ENCODE data around the gene AKAP6.
"Not testable (repeated sequence)": the region's sequence is repeated elsewhere in the genome, so short reads cannot be mapped to it uniquely, and the experiment has no call there.

AKAP6 gene

GRCh38 chr14:32578181-32578580, 249.1 kb downstream of the AKAP6 start:
- no peak for TF ChIP-seq CTCF (IDR thresholded peaks at IDR 0.05)
- DNase-seq = no peak
- Mint-ChIP-seq H3K27me3 (ENCODE audit: low read depth, poor library complexity) (peaks cover 13% of the 10 kb centered on the region), H3K27ac (no peak overlapping the region), H3K4me1 (peaks cover 13% of the 10 kb centered on the region), H3K9me3 (peaks cover 10% of the 10 kb centered on the region), H3K36me3 (ENCODE audit: low read depth) (no peaks in the 10 kb centered on the region), H3K4me3 (no peak overlapping the region)

- not testable (repeated sequence) for H3K4me1 Mint-ChIP-seq; DNase-seq; H3K27me3 Mint-ChIP-seq (ENCODE audit: low read depth, poor library complexity); H3K4me3 Mint-ChIP-seq; H3K27ac Mint-ChIP-seq
- Mint-ChIP-seq H3K36me3 (ENCODE audit: low read depth) (peaks cover 23% of the 10 kb centered on the region), H3K9me3 (peaks cover 48% of the 10 kb centered on the region)
Observed at GRCh38 chr14:32583427-32583826, 254.3 kb downstream of the AKAP6 start.

GRCh38 chr14:32584079-32584478, 255.0 kb downstream of the AKAP6 start:
- TF ChIP-seq CTCF (IDR thresholded peaks at IDR 0.05) = no peak
- no peak overlapping the region for H3K27ac Mint-ChIP-seq
- H3K4me3 Mint-ChIP-seq = no peak overlapping the region
- no peaks in the 10 kb centered on the region for H3K27me3 Mint-ChIP-seq (ENCODE audit: low read depth, poor library complexity)
- H3K9me3 Mint-ChIP-seq = peaks cover 49% of the 10 kb centered on the region
- H3K36me3 Mint-ChIP-seq (ENCODE audit: low read depth) = peaks cover 23% of the 10 kb centered on the region
- peaks cover 5% of the 10 kb centered on the region for H3K4me1 Mint-ChIP-seq
- DNase-seq = no peak

- no peak overlapping the region for H3K4me3 Mint-ChIP-seq
- H3K4me1 Mint-ChIP-seq = peaks cover 10% of the 10 kb centered on the region
- no peak for TF ChIP-seq CTCF (IDR thresholded peaks at IDR 0.05)
- H3K27me3 Mint-ChIP-seq (ENCODE audit: low read depth, poor library complexity) = no peaks in the 10 kb centered on the region
- no peak for DNase-seq
- peaks cover 23% of the 10 kb centered on the region for H3K36me3 Mint-ChIP-seq (ENCODE audit: low read depth)
- H3K9me3 Mint-ChIP-seq = peaks cover 42% of the 10 kb centered on the region
- H3K27ac Mint-ChIP-seq = no peak overlapping the region
Observed at GRCh38 chr14:32587461-32587860, 258.4 kb downstream of the AKAP6 start.

GRCh38 chr14:32588448-32589320, 259.6 kb downstream of the AKAP6 start:
- peaks cover 10% of the 10 kb centered on the region for H3K4me1 Mint-ChIP-seq
- H3K4me3 Mint-ChIP-seq = no peak overlapping the region
- TF ChIP-seq CTCF (IDR thresholded peaks at IDR 0.05) = peak; percentile 77
- peaks cover 34% of the 10 kb centered on the region for H3K9me3 Mint-ChIP-seq
- peaks cover 23% of the 10 kb centered on the region for H3K36me3 Mint-ChIP-seq (ENCODE audit: low read depth)
- DNase-seq = peak; percentile 19
- H3K27ac Mint-ChIP-seq = no peak overlapping the region
- peaks cover 3% of the 10 kb centered on the region for H3K27me3 Mint-ChIP-seq (ENCODE audit: low read depth, poor library complexity)

- H3K36me3 Mint-ChIP-seq (ENCODE audit: low read depth) = peaks cover 12% of the 10 kb centered on the region
- H3K4me3 Mint-ChIP-seq = no peak overlapping the region
- DNase-seq = no peak
- H3K27me3 Mint-ChIP-seq (ENCODE audit: low read depth, poor library complexity) = peaks cover 3% of the 10 kb centered on the region
- peaks cover 10% of the 10 kb centered on the region for H3K4me1 Mint-ChIP-seq
- no peak for TF ChIP-seq CTCF (IDR thresholded peaks at IDR 0.05)
- H3K9me3 Mint-ChIP-seq = peaks cover 19% of the 10 kb centered on the region
- H3K27ac Mint-ChIP-seq = no peak overlapping the region
Observed at GRCh38 chr14:32590157-32590556, 261.1 kb downstream of the AKAP6 start.
